K562 (cell line): Measurements from ENCODE around the gene RNF167. TPM values are rescaled to one million over a fixed set of nuclear protein-coding genes. Genes with fewer than 3 reads are reported as not detected.

Experiments used
- ATAC-seq: fragments of 200-7000 bp; cut with Tn5 transposase; 3 replicates; pipeline ENCODE4 v1.9.1; 2020; ENCODE audit warnings: moderate library complexity
- BruUV-seq: library from RNA; stranded (reverse); fragments of 400-500 nt; replicated peaks from 2 replicates; lab custom pipeline; 2021; lab: Mats Ljungman, UMichigan
- CTCF ChIA-PET: fragments of 300-600 bp; formaldehyde crosslinking; extraction: SDS; loops from one replicate; lab custom pipeline; 2021; ENCODE audit warnings: low intra/inter-chr PET ratio; lab: Yijun Ruan, JAX
- POLR2A ChIA-PET: fragments of 300-600, 350-650 bp; sonication (Branson Sonifier 250); formaldehyde crosslinking; extraction: SDS; loops from one replicate; lab custom pipeline; 2021; ENCODE audit warnings: antibody characterized with exemption, inconsistent platforms; lab: Yijun Ruan, JAX
- DNase-seq, 4 experiments: peaks; one replicate each; pipeline versions ENCODE4 v3.0.0 to v3.0.0-alpha.2; 2011 to 2018; ENCODE audit warnings: low spot score in 3 of 4, mixed read lengths in 3 of 4; ENCODE audit errors: extremely low read depth in 1 of 4
- FAIRE-seq: peaks from 2 replicates; lab custom pipeline; 2011; peaks lifted over from hg19 to GRCh38; lab: Jason Lieb, UNC
- H2AFZ ChIP-seq: 2 replicates; pipeline ENCODE4 v1.6.0; 2011; ENCODE audit warnings: low read depth, low read length, control low read depth, inconsistent platforms
- H3K27ac ChIP-seq: fragments of 200-600 bp; 3 replicates; pipeline ENCODE4 v1.8.0; 2011; ENCODE audit warnings: low read depth, mild to moderate bottlenecking, control low read depth, inconsistent platforms, low read length, moderate library complexity, mixed read lengths; ENCODE audit errors: extremely low read depth
- H3K27me3 ChIP-seq, 2 experiments: fragments of 300-600 bp in 1 of 2; 2 replicates in 1 of 2; 3 replicates in 1 of 2; pipeline versions ENCODE4 v1.6.0 to v1.8.0; 2011; ENCODE audit warnings: inconsistent platforms in 2 of 2, low read length in 2 of 2, mild to moderate bottlenecking in 1 of 2, mixed read lengths in 1 of 2, moderate library complexity in 1 of 2; ENCODE audit not compliant: control insufficient read depth in 2 of 2, insufficient read depth in 2 of 2
- H3K36me3 ChIP-seq: fragments of 300-600 bp; 3 replicates; pipeline ENCODE4 v1.8.0; 2011; ENCODE audit warnings: mild to moderate bottlenecking, low read length, inconsistent platforms; ENCODE audit not compliant: control insufficient read depth, insufficient read depth
- H3K4me1 ChIP-seq, 2 experiments: fragments of 200-600 bp in 1 of 2; replicated peaks in 1 of 2; 2 replicates in 1 of 2; 3 replicates in 1 of 2; pipeline versions ENCODE4 v1.5.1 to v1.8.0; 2011; ENCODE audit warnings: inconsistent platforms in 2 of 2, low read length in 2 of 2, mild to moderate bottlenecking in 1 of 2, mixed read lengths in 1 of 2, moderate library complexity in 1 of 2; ENCODE audit not compliant: control insufficient read depth in 2 of 2, insufficient read depth in 2 of 2
- H3K4me2 ChIP-seq: 2 replicates; pipeline ENCODE4 v1.6.1; 2011; ENCODE audit warnings: low read length, control low read depth, inconsistent platforms, mixed read lengths; ENCODE audit not compliant: insufficient read depth
- H3K4me3 ChIP-seq: fragments of 200-600 bp; sonication (generic), shearing (Covaris generic); 2 replicates; pipeline ENCODE4 v1.5.1; 2016; ENCODE audit warnings: control low read depth, inconsistent platforms
- H3K79me2 ChIP-seq: fragments of 200-600 bp; 3 replicates; pipeline ENCODE4 v1.8.0; 2011; ENCODE audit warnings: low read length, inconsistent platforms; ENCODE audit not compliant: control insufficient read depth, insufficient read depth
- H3K9ac ChIP-seq, 2 experiments: 2 replicates each; pipeline versions ENCODE4 v1.6.0 to v1.6.1; 2011; ENCODE audit warnings: low read depth in 2 of 2, low read length in 2 of 2, control low read depth in 1 of 2, inconsistent platforms in 1 of 2, mild to moderate bottlenecking in 1 of 2, mixed read lengths in 1 of 2; ENCODE audit not compliant: insufficient read depth in 1 of 2
- H3K9me1 ChIP-seq: one replicate; pipeline ENCODE4 v1.6.0; 2011; ENCODE audit warnings: inconsistent platforms, mild to moderate bottlenecking, low read length, moderate library complexity; ENCODE audit not compliant: control insufficient read depth, insufficient read depth
- H3K9me3 ChIP-seq: replicated peaks from 2 replicates; pipeline ENCODE4 v1.5.1; 2011; ENCODE audit warnings: low read depth, low read length, inconsistent platforms; ENCODE audit not compliant: control insufficient read depth, insufficient read depth
- H4K20me1 ChIP-seq: replicated peaks from 2 replicates; pipeline ENCODE4 v1.6.1; 2011; ENCODE audit warnings: low read length, inconsistent platforms, mixed read lengths; ENCODE audit not compliant: control insufficient read depth, insufficient read depth
- ARHGAP35 ChIP-seq: fragments of 450-650 bp; IDR thresholded peaks from 2 replicates; pipeline ENCODE4 v1.6.1; 2018; ENCODE audit not compliant: partially characterized antibody
- CHD1 ChIP-seq: fragments of 200-600 bp; sonication (generic); IDR thresholded peaks from one replicate; pipeline ENCODE4 v1.6.1; 2012; ENCODE audit warnings: mild to moderate bottlenecking, moderate library complexity, low read length, inconsistent platforms
- CTBP1 ChIP-seq: fragments of 450-650 bp; IDR thresholded peaks from 2 replicates; pipeline ENCODE4 v1.6.1; 2016; ENCODE audit warnings: borderline replicate concordance
- DDX20 ChIP-seq: fragments of 450-650 bp; IDR thresholded peaks from 2 replicates; pipeline ENCODE4 v1.6.1; 2016; ENCODE audit warnings: missing genetic modification characterization, low read depth, mild to moderate bottlenecking, missing compliant biosample characterization, moderate library complexity
- EP400 ChIP-seq: fragments of 450-650 bp; IDR thresholded peaks from 2 replicates; pipeline ENCODE4 v1.6.1; 2017; ENCODE audit warnings: antibody characterized with exemption, mild to moderate bottlenecking, moderate library complexity
- HINFP ChIP-seq: fragments of 450-650 bp; conservative IDR thresholded peaks from 2 replicates; pipeline ENCODE4 v1.6.1; 2016; ENCODE audit warnings: missing genetic modification characterization, low read depth, mild to moderate bottlenecking, control low read depth, missing compliant biosample characterization
- MTA3 ChIP-seq: fragments of 450-650 bp; formaldehyde crosslinking; IDR thresholded peaks from 2 replicates; pipeline ENCODE4 v1.6.1; 2017; ENCODE audit warnings: mild to moderate bottlenecking, borderline replicate concordance
- PBX2 ChIP-seq, 2 experiments: IDR thresholded peaks in 1 of 2; conservative IDR thresholded peaks in 1 of 2; 2 replicates each; pipeline ENCODE4 v1.6.1; 2016; ENCODE audit warnings: low read depth in 2 of 2, mild to moderate bottlenecking in 1 of 2, missing compliant biosample characterization in 1 of 2, missing genetic modification characterization in 1 of 2, moderate library complexity in 1 of 2
- PKNOX1 ChIP-seq: fragments of 450-650 bp; IDR thresholded peaks from 2 replicates; pipeline ENCODE4 v1.6.1; 2016
- RBM34 ChIP-seq: fragments of 200-400 bp; formaldehyde crosslinking; IDR thresholded peaks from 2 replicates; pipeline ENCODE4 v1.6.1; 2018; ENCODE audit warnings: low read length, borderline replicate concordance; ENCODE audit not compliant: insufficient read depth
- RFX5 ChIP-seq: IDR thresholded peaks from 2 replicates; pipeline ENCODE4 v1.6.1; 2011; ENCODE audit warnings: low read depth, mild to moderate bottlenecking, improper control_type of control experiment, low read length
- RFX7 ChIP-seq: fragments of 250-450 bp; sonication (Bioruptor Pico); IDR thresholded peaks from 2 replicates; pipeline ENCODE4 v1.5.1; 2021; ENCODE audit warnings: mild to moderate bottlenecking
- TCF3 ChIP-seq: sonication (generic); formaldehyde crosslinking; IDR thresholded peaks from 2 replicates; pipeline ENCODE4 v1.4.0; 2020; ENCODE audit warnings: mild to moderate bottlenecking, missing genetic modification reagents
- ZNF584 ChIP-seq: fragments of 200-800 bp; sonication (Bioruptor generic); IDR thresholded peaks from 2 replicates; pipeline ENCODE4 v1.6.1; 2016; ENCODE audit warnings: low read depth, mild to moderate bottlenecking, missing genetic modification characterization, missing compliant biosample characterization
- ZNF586 ChIP-seq: fragments of 450-650 bp; formaldehyde crosslinking; conservative IDR thresholded peaks from 2 replicates; pipeline ENCODE4 v1.4.0; 2020; ENCODE audit warnings: mild to moderate bottlenecking, moderate library complexity
- ZNF764 ChIP-seq: fragments of 250-450 bp; sonication (Bioruptor Pico); IDR thresholded peaks from 2 replicates; pipeline ENCODE4 v1.4.0; 2020; ENCODE audit warnings: low read depth, mild to moderate bottlenecking, moderate library complexity
- ZNF785 ChIP-seq: fragments of 250-450 bp; sonication (Bioruptor Pico); IDR thresholded peaks from 2 replicates; pipeline ENCODE4 v1.4.0; 2020; ENCODE audit warnings: mild to moderate bottlenecking
- WGBS: fragments of 100-300 bp; shearing (Covaris generic); methylation state at CpG from one replicate; pipeline ENCODE4 v1.1.6; 2016; ENCODE audit warnings: low coverage, mixed read lengths; ENCODE audit not compliant: insufficient coverage; ENCODE audit errors: missing lambda C conversion rate; 5-methylcytosine and 5-hydroxymethylcytosine counted together
- in situ Hi-C: fragments of 300-500 bp; cut with MboI; formaldehyde crosslinking; loops from 4 replicates; pipeline ENCODE4 v1.15.0; 2018; ENCODE audit warnings: inconsistent platforms, mixed read lengths
- intact Hi-C: fragments of 100-400 bp; cut with micrococcal nuclease; formaldehyde crosslinking; loops from 2 replicates; pipeline ENCODE4 v1.14.2; 2022
- polyA plus RNA-seq, 8 experiments: library from polyadenylated mRNA; depleted of rRNA in 4 of 8; stranded (reverse) in 5 of 8; unstranded in 3 of 8; fragments of >200 nt; fragmentation: Nextera tagmentation in 2 of 8; fragmentation: Illumina TruSeq in 1 of 8; extraction: Ambion mirVana in 2 of 8; extraction: Trizol in 1 of 8; gene quantifications; 2 replicates each; pipeline versions ENCODE4 v1.2.1 to v1.2.3, GENCODE V29; 2011 to 2014; ENCODE audit warnings: inconsistent platforms in 1 of 8, missing spikeins in 1 of 8
- total RNA-seq, 7 experiments: library from RNA; depleted of rRNA in 6 of 7; stranded (reverse); fragments of >200 nt in 6 of 7; fragmentation: Illumina TruSeq in 2 of 7; extraction: Trizol in 2 of 7; gene quantifications; 2 replicates each; pipeline versions ENCODE4 v1.2.1 to v1.2.3, GENCODE V29; 2011 to 2021; ENCODE audit warnings: low replicate concordance in 1 of 7

Gene RNF167
- total and polyA plus RNA-seq, 9 of the 15 experiments (the other 6 are each of a cell fraction or from before 2014, with no cell fraction given): 16.5 to 143 (median 45.5) TPM

- H3K4me2 ChIP-seq: no peak overlapping the region
- H3K4me3 ChIP-seq: no peak overlapping the region
- intact Hi-C loops: no loop called here
Measured at GRCh38 chr17:4953451-4953961, 13.4 kb downstream of the RNF167 start.

More at GRCh38 chr17:4953451-4953961, 13.4 kb downstream of the RNF167 start:
- WGBS: 83% methylated on average over 9 of the region's 14 CpGs
- in situ Hi-C loops: no loop called here
- ChIA-PET POLR2A (interaction anchor here (0.6 to 1.8 kb wide), 5 partner anchors 10 to 221 kb away, joined by 3 to 7 read pairs (median 3); partner anchors contain the start of genes RNF167 and SLC25A11), CTCF (no interaction called here)
- Histone ChIP-seq H3K27ac (no peak overlapping the region), H3K4me1 (peaks cover 15 to 43% of the 10 kb centered on the region in 2 experiments), H3K9me1 (no peaks in the 10 kb centered on the region), H3K9ac (peak overlapping the region in 1 of 2 experiments; percentile 37; a peak in 1 of 4 replicates), H4K20me1 (no peaks in the 10 kb centered on the region), H3K9me3 (no peaks in the 10 kb centered on the region), H3K27me3 (no peaks in the 10 kb centered on the region), H2AFZ (no peak overlapping the region), H3K79me2 (peaks cover 18% of the 10 kb centered on the region), H3K36me3 (no peaks in the 10 kb centered on the region)
- no TSS peak for BruUV-seq
- DNase-seq (no peak), FAIRE-seq (no peak), ATAC-seq (no peak)
- TF ChIP-seq PKNOX1 (no peak), RBM34 (no peak), ZNF586 (no peak), MTA3 (no peak), EP400 (no peak), CHD1 (no peak), HINFP (tag) (no peak), ZNF584 (CRISPR knock-in tag) (no peak), CTBP1 (no peak), ARHGAP35 (no peak), RFX7 (no peak), ZNF764 (CRISPR knock-in tag) (no peak), ZNF785 (no peak), DDX20 (tag) (no peak), TCF3 (no peak), PBX2 (CRISPR knock-in tag; IDR thresholded peaks at IDR 0.05; ENCODE audit: low read depth) (no peak), PBX2 (tag; conservative IDR thresholded peaks at IDR 0.05; ENCODE audit: low read depth) (no peak), RFX5 (no peak)
